ENCODE measurements around the gene GANAB. TPM values are rescaled to one million over a fixed set of nuclear protein-coding genes. Genes with fewer than 3 reads are reported as not detected.

The GANAB gene

GRCh38 chr11:62575156-62575555 lies 71.3 kb downstream of the GANAB start:
- Histone ChIP-seq H3K4me3 (ENCODE audit: low read length) (peak overlapping the region; percentile 77), H3K4me1 (ENCODE audit: control insufficient read depth, insufficient read depth, low read length) (peaks cover 33% of the 10 kb centered on the region), H3K9me3 (replicated peaks; ENCODE audit: low read length) (no peaks in the 10 kb centered on the region), H3K27me3 (ENCODE audit: control insufficient read depth, insufficient read depth, low read length) (no peaks in the 10 kb centered on the region), H3K36me3 (ENCODE audit: insufficient read depth, low read length) (peaks cover 59% of the 10 kb centered on the region), H3K4me2 (ENCODE audit: low read length) (peak overlapping the region; percentile 93), H3K9ac (ENCODE audit: low read depth, low read length) (peak overlapping the region; percentile 93)

Small RNA genes lying within 50 kb of the gene (small RNA-seq; reads per million reads assigned to genes)
- not detected for gene AP001458.1
- not detected for gene SNORA57

Measured in skeletal muscle satellite cell (primary cell).